CD1c-positive myeloid dendritic cell (primary cell): ENCODE data around the gene MTHFD1L.
"Not testable (repeated sequence)": the region's sequence is repeated elsewhere in the genome, so short reads cannot be mapped to it uniquely, and the experiment has no call there.

ENCODE experiments used
- DNase-seq: peaks from one replicate; pipeline ENCODE4 v3.0.0-alpha.2; 2016; ENCODE audit errors: extremely low spot score

Gene MTHFD1L

GRCh38 chr6:151093706-151094105, 228.2 kb downstream of the MTHFD1L start:
- DNase-seq, result no peak

- no peak for DNase-seq
Observed at GRCh38 chr6:151095538-151096254, 230.2 kb downstream of the MTHFD1L start.

GRCh38 chr6:151096255-151096612, 230.7 kb downstream of the MTHFD1L start:
- DNase-seq, result no peak

GRCh38 chr6:151096691-151097606, 231.4 kb downstream of the MTHFD1L start:
- no peak for DNase-seq

- DNase-seq, result no peak
Observed at GRCh38 chr6:151098166-151098565, 232.7 kb downstream of the MTHFD1L start.

GRCh38 chr6:151100326-151100725, 234.8 kb downstream of the MTHFD1L start:
- DNase-seq, result no peak

- no peak for DNase-seq
Observed at GRCh38 chr6:151101161-151101815, 235.8 kb downstream of the MTHFD1L start.

GRCh38 chr6:151101816-151102694, 236.6 kb downstream of the MTHFD1L start:
- no peak for DNase-seq

- DNase-seq, result no peak
Observed at GRCh38 chr6:151103266-151103665, 237.8 kb downstream of the MTHFD1L start.

GRCh38 chr6:151107897-151108427, 242.5 kb downstream of the MTHFD1L start:
- no peak for DNase-seq

- no peak for DNase-seq
Observed at GRCh38 chr6:151108548-151108947, 243.0 kb downstream of the MTHFD1L start.

GRCh38 chr6:151109361-151109760, 243.9 kb downstream of the MTHFD1L start:
- no peak for DNase-seq

GRCh38 chr6:151109869-151110575, 244.5 kb downstream of the MTHFD1L start:
- DNase-seq, result no peak

GRCh38 chr6:151110576-151110905, 245.0 kb downstream of the MTHFD1L start:
- no peak for DNase-seq

- no peak for DNase-seq
Observed at GRCh38 chr6:151111670-151112069, 246.2 kb downstream of the MTHFD1L start.

GRCh38 chr6:151112130-151112529, 246.6 kb downstream of the MTHFD1L start:
- no peak for DNase-seq

- not testable (repeated sequence) for DNase-seq
Observed at GRCh38 chr6:151112884-151113283, 247.4 kb downstream of the MTHFD1L start.

GRCh38 chr6:151113641-151114040, 248.1 kb downstream of the MTHFD1L start:
- DNase-seq, result no peak

GRCh38 chr6:151118461-151119123, 253.1 kb downstream of the MTHFD1L start:
- no peak for DNase-seq
